AG09309 (cell line): Measurements from ENCODE around the gene HOXA9.

ENCODE experiments used
- DNase-seq: peaks from one replicate; pipeline ENCODE4 v3.0.0-alpha.2; 2010; ENCODE audit warnings: low read depth
- H3K4me3 ChIP-seq: 2 replicates; pipeline ENCODE4 v1.5.1; 2011; ENCODE audit warnings: mild to moderate bottlenecking, low read depth, low read length, moderate library complexity; ENCODE audit not compliant: control insufficient read depth
- TF ChIP-seq, protein P1 (sequence below): IDR thresholded peaks from 2 replicates; pipeline ENCODE4 v1.5.1; 2011; ENCODE audit warnings: mild to moderate bottlenecking, low read depth, low read length, inconsistent platforms; ENCODE audit not compliant: insufficient read depth, control insufficient read depth; ENCODE audit errors: missing control alignments

HOXA9 gene

DNA sequence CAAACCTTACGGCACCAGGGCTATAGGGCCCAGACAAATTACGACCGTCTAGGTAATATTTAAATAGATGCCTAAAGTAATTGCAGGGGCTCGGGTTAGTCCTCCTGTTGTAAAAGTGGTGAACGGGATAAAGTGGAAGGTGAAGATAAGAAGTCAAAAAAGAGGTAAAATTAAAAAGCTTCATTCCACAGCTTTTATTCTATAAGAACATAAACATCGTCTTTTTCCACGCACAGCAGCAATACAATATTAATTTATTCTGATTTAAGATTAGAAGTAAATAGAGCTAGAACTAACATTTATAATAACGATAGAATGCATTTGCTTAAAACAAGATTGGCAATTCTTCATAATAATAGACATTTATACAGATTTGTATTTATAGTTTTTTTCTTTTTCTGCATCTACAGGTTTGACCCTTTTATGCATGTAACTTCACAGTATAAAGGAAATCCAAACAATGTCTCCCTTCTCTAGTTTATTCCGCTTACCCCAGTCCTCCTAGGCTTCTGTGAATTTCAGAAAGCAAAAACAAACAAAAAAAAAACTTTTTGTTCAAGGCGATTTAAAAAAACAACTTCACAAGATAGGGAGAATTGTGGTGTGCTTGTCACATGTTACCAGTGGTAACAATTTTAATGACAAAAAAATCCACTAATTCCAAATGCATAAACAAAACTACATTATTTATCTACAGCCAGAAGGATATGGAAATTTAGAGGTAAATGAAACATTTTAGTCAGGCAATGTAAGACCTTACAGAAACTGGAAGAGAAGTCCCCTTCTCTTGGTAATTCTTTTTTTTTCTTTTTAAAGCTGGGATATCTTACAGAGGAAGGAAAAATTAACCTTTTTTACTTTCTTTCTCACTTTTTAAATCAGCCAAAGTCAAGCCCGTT, 5.3 kb upstream of the HOXA9 start:
- peak overlapping the region; percentile 87 for H3K4me3 ChIP-seq
- TF ChIP-seq, protein P1, sequence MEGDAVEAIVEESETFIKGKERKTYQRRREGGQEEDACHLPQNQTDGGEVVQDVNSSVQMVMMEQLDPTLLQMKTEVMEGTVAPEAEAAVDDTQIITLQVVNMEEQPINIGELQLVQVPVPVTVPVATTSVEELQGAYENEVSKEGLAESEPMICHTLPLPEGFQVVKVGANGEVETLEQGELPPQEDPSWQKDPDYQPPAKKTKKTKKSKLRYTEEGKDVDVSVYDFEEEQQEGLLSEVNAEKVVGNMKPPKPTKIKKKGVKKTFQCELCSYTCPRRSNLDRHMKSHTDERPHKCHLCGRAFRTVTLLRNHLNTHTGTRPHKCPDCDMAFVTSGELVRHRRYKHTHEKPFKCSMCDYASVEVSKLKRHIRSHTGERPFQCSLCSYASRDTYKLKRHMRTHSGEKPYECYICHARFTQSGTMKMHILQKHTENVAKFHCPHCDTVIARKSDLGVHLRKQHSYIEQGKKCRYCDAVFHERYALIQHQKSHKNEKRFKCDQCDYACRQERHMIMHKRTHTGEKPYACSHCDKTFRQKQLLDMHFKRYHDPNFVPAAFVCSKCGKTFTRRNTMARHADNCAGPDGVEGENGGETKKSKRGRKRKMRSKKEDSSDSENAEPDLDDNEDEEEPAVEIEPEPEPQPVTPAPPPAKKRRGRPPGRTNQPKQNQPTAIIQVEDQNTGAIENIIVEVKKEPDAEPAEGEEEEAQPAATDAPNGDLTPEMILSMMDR = no peak
- no peak for DNase-seq

DNA sequence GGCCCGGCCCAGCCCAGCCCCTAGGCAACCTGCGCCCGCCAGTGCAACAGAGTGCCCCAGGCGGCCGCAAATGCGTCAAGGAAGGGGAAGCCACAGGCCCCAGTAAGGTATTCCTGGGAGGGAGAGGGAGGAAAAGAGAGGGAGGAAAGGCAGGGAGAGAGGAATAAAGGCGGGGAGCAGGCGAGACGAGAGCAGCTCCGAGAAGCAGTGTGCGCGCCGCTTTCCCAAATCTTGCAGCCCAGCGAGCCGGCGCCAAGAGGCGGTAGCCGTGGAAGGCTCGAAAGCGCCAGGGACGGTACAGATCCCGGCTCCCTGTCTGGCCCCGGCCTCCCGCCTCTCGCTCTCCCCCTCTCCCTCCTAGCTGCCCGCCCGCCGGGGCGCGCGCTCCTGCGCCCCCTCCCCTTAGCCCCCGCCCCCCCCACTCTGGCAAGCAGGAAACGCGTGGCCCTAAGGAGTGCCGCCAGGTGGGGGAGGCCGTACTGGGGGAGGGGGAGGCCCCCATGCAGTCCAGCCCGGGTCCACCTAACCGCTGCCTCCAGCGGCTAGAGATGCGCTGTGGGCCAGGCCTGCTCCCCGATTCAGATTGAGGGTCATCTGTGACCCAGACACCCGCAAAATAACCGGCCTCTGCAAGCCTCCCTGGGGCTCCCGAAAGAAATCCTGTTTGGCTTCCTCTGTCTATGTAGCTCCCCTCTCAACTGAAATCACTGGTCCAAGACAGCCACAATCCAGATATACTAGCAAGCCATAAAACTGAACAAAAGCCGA, 4.5 kb upstream of the HOXA9 start:
- H3K4me3 ChIP-seq = peak overlapping the region; percentile 87
- TF ChIP-seq, protein P1 = no peak
- no peak for DNase-seq

DNA sequence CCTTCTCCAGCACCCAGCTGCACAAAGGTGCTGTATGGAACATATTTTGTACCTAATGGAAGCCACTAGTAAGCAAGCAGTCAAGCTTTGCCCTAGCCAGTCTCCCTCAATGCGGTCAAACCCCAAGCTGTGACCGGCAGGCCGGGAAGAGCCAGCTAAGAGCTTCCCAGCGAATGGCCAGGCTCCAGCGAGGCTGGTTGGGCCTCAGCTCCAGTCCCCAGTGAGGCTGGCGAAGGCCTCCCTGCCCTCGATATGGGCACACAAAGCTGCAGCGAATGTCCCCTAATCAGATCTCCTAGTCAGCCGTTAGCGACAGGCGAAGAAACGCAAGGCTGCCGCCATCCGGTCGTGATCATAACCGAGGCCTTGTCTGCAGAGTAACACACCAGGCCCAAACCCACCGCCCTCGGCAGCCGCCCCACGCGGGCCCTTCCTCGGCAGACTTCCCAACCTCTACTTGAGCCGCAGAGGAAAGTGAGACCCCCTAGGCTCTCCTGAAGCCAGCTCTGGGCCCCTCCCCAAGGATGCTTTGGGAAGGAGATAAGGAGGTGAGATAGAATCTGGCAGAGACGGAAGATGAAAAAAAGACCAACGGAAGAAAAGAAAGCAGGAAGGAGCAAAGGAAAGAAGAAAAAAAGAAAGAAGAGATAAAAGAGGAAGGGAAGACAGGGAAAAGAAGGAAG, 3.1 kb upstream of the HOXA9 start:
- H3K4me3 ChIP-seq = peak overlapping the region; percentile 87
- TF ChIP-seq, protein P1 = peak; percentile 6
- DNase-seq = no peak

DNA sequence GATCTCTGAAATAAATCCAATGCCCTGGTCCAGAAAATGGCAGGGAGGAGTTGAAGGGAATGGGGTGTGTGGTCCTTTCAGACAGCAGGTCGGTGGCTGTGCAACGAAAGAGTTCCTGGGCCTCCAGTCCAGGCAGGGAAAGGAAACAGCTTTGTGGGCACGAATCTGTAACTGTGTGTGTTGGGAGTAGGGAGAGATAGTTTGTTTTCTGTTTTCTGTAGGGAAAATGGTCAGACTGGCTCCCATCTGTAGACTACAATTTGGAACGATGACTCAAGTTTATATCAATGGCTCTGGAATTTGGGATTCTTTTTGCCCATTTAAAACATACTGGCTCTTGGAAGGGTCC, 2.6 kb upstream of the HOXA9 start:
- no peak for DNase-seq

DNA sequence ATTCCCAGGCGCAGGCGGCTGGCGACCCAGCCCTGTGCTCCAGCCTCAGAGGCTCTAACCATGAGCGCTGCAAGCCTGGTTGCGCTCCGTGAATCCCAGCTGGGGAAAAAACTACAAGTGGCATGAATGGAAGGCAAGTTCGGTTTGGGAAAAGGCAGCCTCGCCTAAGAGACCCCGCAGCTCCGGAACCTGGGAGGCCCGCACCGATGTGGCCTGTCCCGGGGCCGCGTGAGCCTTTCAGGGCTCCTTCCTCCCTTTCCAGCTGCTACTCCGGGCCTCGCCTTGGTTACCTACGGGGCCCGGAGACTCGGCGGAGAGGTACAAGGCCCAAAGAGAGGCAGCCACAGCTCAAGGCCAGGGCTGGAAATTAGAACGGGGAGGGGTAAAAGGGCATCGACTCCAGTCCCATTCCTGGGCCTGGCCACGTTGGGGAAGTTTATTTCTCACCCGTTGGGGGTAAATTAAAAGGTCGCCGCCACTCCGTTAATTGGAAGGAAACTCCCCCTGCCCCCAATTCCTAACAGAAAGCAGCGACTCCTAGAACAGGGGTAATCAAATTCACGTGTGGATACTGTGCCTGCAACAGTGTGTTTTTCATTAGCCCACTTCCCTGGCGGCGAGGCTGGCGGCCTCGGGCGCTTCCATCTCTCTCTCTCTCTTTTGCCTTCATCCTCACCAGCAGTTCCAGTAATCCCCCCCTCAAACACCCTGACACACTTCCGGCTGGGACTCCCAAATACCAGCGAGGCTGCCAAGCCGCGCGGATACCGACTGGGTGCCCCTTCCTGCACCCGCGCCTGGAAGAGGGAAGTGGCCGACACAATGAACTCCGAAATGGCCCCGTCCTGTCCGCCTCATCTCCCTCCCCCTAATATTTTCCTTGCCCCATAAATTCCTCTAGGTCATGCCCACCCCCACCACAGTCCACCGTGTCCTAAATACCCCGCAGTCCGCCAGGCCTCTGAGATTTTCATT, 1.5 kb upstream of the HOXA9 start:
- no peak for DNase-seq
- TF ChIP-seq, protein P1 = no peak
- H3K4me3 ChIP-seq = peak overlapping the region; percentile 87

More for the DNA sequence above, 2.6 kb upstream of the HOXA9 start:
- peak overlapping the region; percentile 87 for H3K4me3 ChIP-seq
- TF ChIP-seq, protein P1 = no peak
